HEK293 (cell line): ENCODE results near the gene LDB2.

Source experiments
- CTCF ChIA-PET: fragments of 350-600 bp; formaldehyde crosslinking; extraction: SDS; loops from one replicate; lab custom pipeline; 2021; ENCODE audit warnings: antibody characterized with exemption; lab: Yijun Ruan, JAX
- POLR2A ChIA-PET: fragments of 300-600 bp; formaldehyde crosslinking; extraction: SDS; loops from one replicate; lab custom pipeline; 2020; ENCODE audit warnings: antibody characterized with exemption, inconsistent platforms; lab: Yijun Ruan, JAX
- H3K27ac ChIP-seq: fragments of 200-500 bp; sonication (Bioruptor generic); 2 replicates; pipeline ENCODE4 v1.5.1; 2014; ENCODE audit warnings: low read depth, low read length, control low read depth, inconsistent platforms; ENCODE audit errors: extremely low read depth
- H3K36me3 ChIP-seq, 2 experiments: fragments of 200-500 bp in 1 of 2; sonication (Bioruptor generic) in 1 of 2; 1 replicate in 1 of 2; 2 replicates in 1 of 2; pipeline ENCODE4 v1.5.1; 2014 to 2017; ENCODE audit warnings: inconsistent platforms in 2 of 2, low read length in 2 of 2; ENCODE audit not compliant: control insufficient read depth in 2 of 2, insufficient read depth in 1 of 2
- H3K4me1 ChIP-seq: fragments of 200-500 bp; sonication (Bioruptor generic); 2 replicates; pipeline ENCODE4 v1.5.1; 2014; ENCODE audit warnings: mild to moderate bottlenecking, low read length, inconsistent platforms; ENCODE audit not compliant: control insufficient read depth, insufficient read depth
- H3K4me3 ChIP-seq: 2 replicates; pipeline ENCODE4 v1.5.1; 2011; ENCODE audit warnings: low read depth, mild to moderate bottlenecking, control low read depth, low read length, moderate library complexity
- H3K9me3 ChIP-seq: fragments of 200-500 bp; sonication (Bioruptor generic); 2 replicates; pipeline ENCODE4 v1.5.1; 2014; ENCODE audit warnings: low read depth, low read length, inconsistent platforms; ENCODE audit not compliant: control insufficient read depth, insufficient read depth
- ELK4 ChIP-seq: IDR thresholded peaks from 2 replicates; pipeline ENCODE4 v1.6.1; 2011; ENCODE audit warnings: mild to moderate bottlenecking, low read depth, low read length, borderline replicate concordance
- GLI2 ChIP-seq: fragments of 450-650 bp; formaldehyde crosslinking; IDR thresholded peaks from 2 replicates; pipeline ENCODE4; 2017; ENCODE audit warnings: missing biosample characterization, missing genetic modification characterization, low read depth, borderline replicate concordance
- MYNN ChIP-seq: fragments of 450-650 bp; formaldehyde crosslinking; IDR thresholded peaks from 2 replicates; pipeline ENCODE4 v1.5.1; 2016; ENCODE audit warnings: missing biosample characterization, missing genetic modification characterization, borderline replicate concordance
- PATZ1 ChIP-seq: fragments of 450-650 bp; formaldehyde crosslinking; IDR thresholded peaks from 2 replicates; pipeline ENCODE4 v1.5.1; 2016; ENCODE audit warnings: missing biosample characterization, missing genetic modification characterization
- RBAK ChIP-seq: fragments of 450-650 bp; formaldehyde crosslinking; IDR thresholded peaks from 2 replicates; pipeline ENCODE4 v1.5.1; 2016; ENCODE audit warnings: missing biosample characterization, missing genetic modification characterization
- REPIN1 ChIP-seq: fragments of 450-650 bp; formaldehyde crosslinking; IDR thresholded peaks from 2 replicates; pipeline ENCODE4 v1.5.1; 2017; ENCODE audit warnings: missing biosample characterization, missing genetic modification characterization, low read depth
- REST ChIP-seq: fragments of 450-650 bp; formaldehyde crosslinking; IDR thresholded peaks from 2 replicates; pipeline ENCODE4 v1.5.1; 2016; ENCODE audit warnings: missing biosample characterization, missing genetic modification characterization
- YY1 ChIP-seq: fragments of 450-650 bp; formaldehyde crosslinking; IDR thresholded peaks from 2 replicates; pipeline ENCODE4 v1.5.1; 2018; ENCODE audit warnings: missing biosample characterization, missing genetic modification characterization
- ZBTB44 ChIP-seq: fragments of 450-650 bp; IDR thresholded peaks from 2 replicates; pipeline ENCODE4 v1.5.1; 2018; ENCODE audit warnings: missing biosample characterization, mild to moderate bottlenecking, missing genetic modification characterization
- ZFP41 ChIP-seq: fragments of 450-650 bp; formaldehyde crosslinking; IDR thresholded peaks from 2 replicates; pipeline ENCODE4 v1.5.1; 2016; ENCODE audit warnings: missing biosample characterization, missing genetic modification characterization, borderline replicate concordance
- ZNF133 ChIP-seq: fragments of 450-650 bp; formaldehyde crosslinking; IDR thresholded peaks from 2 replicates; pipeline ENCODE4 v1.5.1; 2016; ENCODE audit warnings: missing biosample characterization, missing genetic modification characterization
- ZNF202 ChIP-seq: fragments of 450-650 bp; formaldehyde crosslinking; IDR thresholded peaks from 2 replicates; pipeline ENCODE4 v1.5.1; 2016; ENCODE audit warnings: missing biosample characterization, missing genetic modification characterization, borderline replicate concordance
- ZNF26 ChIP-seq: fragments of 450-650 bp; formaldehyde crosslinking; IDR thresholded peaks from 2 replicates; pipeline ENCODE4 v1.5.1; 2016; ENCODE audit warnings: missing biosample characterization, missing genetic modification characterization
- ZNF266 ChIP-seq: fragments of 450-650 bp; formaldehyde crosslinking; IDR thresholded peaks from 2 replicates; pipeline ENCODE4 v1.5.1; 2016; ENCODE audit warnings: missing biosample characterization, missing genetic modification characterization, low read depth
- ZNF292 ChIP-seq: fragments of 450-650 bp; formaldehyde crosslinking; IDR thresholded peaks from 2 replicates; pipeline ENCODE4 v1.5.1; 2016; ENCODE audit warnings: low read depth, missing biosample characterization, missing genetic modification characterization, borderline replicate concordance
- ZNF302 ChIP-seq: fragments of 450-650 bp; formaldehyde crosslinking; IDR thresholded peaks from 2 replicates; pipeline ENCODE4 v1.5.1; 2016; ENCODE audit warnings: missing biosample characterization, missing genetic modification characterization, low read depth
- ZNF354C ChIP-seq: fragments of 450-650 bp; formaldehyde crosslinking; IDR thresholded peaks from 2 replicates; pipeline ENCODE4 v1.5.1; 2016; ENCODE audit warnings: missing biosample characterization, missing genetic modification characterization, low read depth, borderline replicate concordance
- ZNF394 ChIP-seq: fragments of 450-650 bp; formaldehyde crosslinking; IDR thresholded peaks from 2 replicates; pipeline ENCODE4 v1.5.1; 2016; ENCODE audit warnings: missing biosample characterization, missing genetic modification characterization, mild to moderate bottlenecking, moderate library complexity, borderline replicate concordance
- ZNF529 ChIP-seq: fragments of 450-650 bp; formaldehyde crosslinking; IDR thresholded peaks from 2 replicates; pipeline ENCODE4 v1.5.1; 2017; ENCODE audit warnings: missing genetic modification characterization, missing biosample characterization; ENCODE audit not compliant: insufficient replicate concordance
- ZNF658 ChIP-seq: fragments of 450-650 bp; formaldehyde crosslinking; IDR thresholded peaks from 2 replicates; pipeline ENCODE4; 2016; ENCODE audit warnings: missing biosample characterization, missing genetic modification characterization
- ZNF792 ChIP-seq: fragments of 450-650 bp; formaldehyde crosslinking; IDR thresholded peaks from 2 replicates; pipeline ENCODE4 v1.5.1; 2016; ENCODE audit warnings: missing biosample characterization, missing genetic modification characterization

The LDB2 gene

GRCh38 chr4:16804581-16804980 is 93.9 kb downstream of the LDB2 start (continued):
- TF ChIP-seq PATZ1 (tag by site-specific recombination) (no peak), ZNF292 (no peak), ZNF266 (no peak), ZNF394 (tag by site-specific recombination) (no peak), GLI2 (tag by site-specific recombination) (no peak), ZNF202 (tag by site-specific recombination) (no peak), ZNF354C (tag by site-specific recombination) (no peak)

GRCh38 chr4:16802044-16802443 is 96.4 kb downstream of the LDB2 start:
- POLR2A ChIA-PET: no interaction called here
- TF ChIP-seq ZNF302 (tag by site-specific recombination) (no peak), ZNF792 (no peak), REPIN1 (no peak), ZNF26 (no peak), YY1 (tag by site-specific recombination) (no peak), ZNF394 (tag by site-specific recombination) (no peak), ZNF658 (tag by site-specific recombination) (no peak), ZBTB44 (tag by site-specific recombination) (no peak), ZFP41 (no peak), RBAK (tag by site-specific recombination) (no peak), REST (no peak), ELK4 (no peak), ZNF133 (tag by site-specific recombination) (no peak), MYNN (tag by site-specific recombination) (no peak), ZNF529 (no peak)
- Histone ChIP-seq H3K9me3 (no peaks in the 10 kb centered on the region), H3K4me3 (no peak overlapping the region), H3K36me3 (no peaks in the 10 kb centered on the region), H3K4me1 (no peaks in the 10 kb centered on the region), H3K27ac (no peak overlapping the region)
- CTCF ChIA-PET: interaction anchor here (0.6 kb wide), 1 partner anchor 211 kb away, joined by 5 read pairs; no protein-coding TSS in a partner anchor
